ENCODE data around the gene LMOD2.

Gene LMOD2

DNA sequence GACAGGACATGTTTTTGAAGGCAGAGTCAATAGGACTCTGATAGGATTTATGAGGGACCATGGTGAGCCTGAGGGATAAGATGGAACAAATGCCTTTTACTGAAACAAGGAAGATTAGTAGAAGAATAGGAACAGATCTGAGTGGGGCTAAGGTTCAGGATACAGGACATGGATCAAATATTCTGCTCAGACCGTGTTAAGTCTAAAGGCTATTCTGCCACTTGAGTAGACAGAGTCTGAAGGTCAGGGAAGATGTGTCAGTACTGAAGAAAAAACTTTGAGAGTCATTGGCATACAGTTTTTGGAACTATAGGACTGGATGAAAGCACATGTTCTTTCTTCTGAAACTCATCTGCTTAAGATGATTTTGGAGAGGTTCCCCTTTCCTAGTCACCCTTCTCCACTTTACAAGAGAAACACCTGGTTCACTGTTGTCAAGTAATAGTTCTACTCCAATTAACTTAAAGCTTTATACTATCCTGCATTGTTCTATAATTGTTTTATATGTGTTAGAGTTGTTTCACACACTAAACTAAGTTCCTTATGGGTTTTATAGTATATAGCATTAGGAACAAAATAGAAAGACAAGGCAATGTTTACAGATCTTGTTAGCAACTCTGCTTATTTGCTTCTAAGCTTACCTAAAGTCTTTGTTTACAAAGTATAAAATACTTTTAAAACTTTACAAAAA, 49.7 kb downstream of the LMOD2 start:
- DNase-seq (ENCODE audit: low spot score): no peak
- TF ChIP-seq, protein P1, sequence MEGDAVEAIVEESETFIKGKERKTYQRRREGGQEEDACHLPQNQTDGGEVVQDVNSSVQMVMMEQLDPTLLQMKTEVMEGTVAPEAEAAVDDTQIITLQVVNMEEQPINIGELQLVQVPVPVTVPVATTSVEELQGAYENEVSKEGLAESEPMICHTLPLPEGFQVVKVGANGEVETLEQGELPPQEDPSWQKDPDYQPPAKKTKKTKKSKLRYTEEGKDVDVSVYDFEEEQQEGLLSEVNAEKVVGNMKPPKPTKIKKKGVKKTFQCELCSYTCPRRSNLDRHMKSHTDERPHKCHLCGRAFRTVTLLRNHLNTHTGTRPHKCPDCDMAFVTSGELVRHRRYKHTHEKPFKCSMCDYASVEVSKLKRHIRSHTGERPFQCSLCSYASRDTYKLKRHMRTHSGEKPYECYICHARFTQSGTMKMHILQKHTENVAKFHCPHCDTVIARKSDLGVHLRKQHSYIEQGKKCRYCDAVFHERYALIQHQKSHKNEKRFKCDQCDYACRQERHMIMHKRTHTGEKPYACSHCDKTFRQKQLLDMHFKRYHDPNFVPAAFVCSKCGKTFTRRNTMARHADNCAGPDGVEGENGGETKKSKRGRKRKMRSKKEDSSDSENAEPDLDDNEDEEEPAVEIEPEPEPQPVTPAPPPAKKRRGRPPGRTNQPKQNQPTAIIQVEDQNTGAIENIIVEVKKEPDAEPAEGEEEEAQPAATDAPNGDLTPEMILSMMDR (IDR thresholded peaks at IDR 0.05; ENCODE audit: extremely low read depth, missing control alignments): no peak

DNA sequence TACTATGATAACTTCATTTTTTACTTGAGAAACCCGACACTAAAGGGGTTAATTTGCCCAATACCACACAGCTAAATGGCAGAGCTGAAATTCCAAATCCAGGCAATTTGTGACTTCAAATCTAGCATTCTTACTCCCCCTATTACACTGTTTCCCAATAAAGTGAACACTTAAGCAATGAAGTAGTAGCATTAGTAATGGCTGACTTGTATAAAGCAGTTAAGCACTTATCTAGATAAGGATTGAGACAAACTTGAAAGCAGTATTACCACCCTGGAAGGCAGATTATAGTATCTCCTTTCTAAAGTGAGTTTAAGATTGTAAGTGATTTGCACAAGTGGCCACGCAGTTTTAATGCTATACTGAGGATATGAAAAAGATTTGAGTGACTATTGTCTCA, 53.9 kb downstream of the LMOD2 start:
- no peak for DNase-seq (ENCODE audit: low spot score)
- TF ChIP-seq, protein P1 (IDR thresholded peaks at IDR 0.05; ENCODE audit: extremely low read depth, missing control alignments): no peak

DNA sequence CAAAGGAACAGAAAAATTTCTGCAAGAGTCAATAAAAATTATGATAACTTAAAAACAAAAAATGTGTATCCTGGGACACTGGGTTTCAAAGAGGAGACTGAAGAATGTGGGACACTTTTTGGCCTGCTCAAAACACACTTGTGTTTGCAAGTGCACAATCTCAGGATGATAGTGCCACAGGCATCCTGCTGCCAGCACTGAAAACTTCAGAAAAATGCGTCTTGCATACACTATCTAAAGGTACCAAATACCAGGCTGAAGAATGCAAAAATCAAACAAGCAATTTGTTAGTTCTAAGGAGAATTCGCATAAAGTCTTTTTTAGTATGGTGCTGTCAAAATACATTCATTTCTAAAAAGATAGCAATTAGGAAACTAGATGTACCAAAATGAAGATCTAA, 55.0 kb downstream of the LMOD2 start:
- no peak for DNase-seq (ENCODE audit: low spot score)
- TF ChIP-seq, protein P1 (IDR thresholded peaks at IDR 0.05; ENCODE audit: extremely low read depth, missing control alignments): no peak

DNA sequence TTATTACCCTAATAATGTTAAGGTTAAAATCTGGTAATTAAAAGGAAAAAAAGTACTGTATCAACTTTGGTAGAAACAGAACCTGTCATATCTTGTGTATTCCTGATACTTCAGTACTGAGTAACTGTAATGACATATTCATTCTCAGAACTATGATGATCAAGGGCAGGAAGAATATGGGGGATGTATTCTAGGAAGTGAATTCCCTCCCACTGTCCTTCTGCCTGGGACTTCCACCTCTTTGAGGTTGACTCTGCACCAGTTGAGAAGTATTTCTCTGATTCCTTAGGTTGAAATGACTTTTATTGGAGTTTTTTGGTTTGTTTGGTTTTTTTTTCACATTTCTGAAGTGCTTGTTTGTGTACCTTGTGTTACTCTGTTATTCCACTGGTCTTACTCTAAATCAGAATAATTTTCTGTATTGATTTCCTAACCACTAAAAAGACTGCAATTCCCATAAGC, 56.2 kb downstream of the LMOD2 start:
- DNase-seq (ENCODE audit: low spot score): no peak
- TF ChIP-seq, protein P1 (IDR thresholded peaks at IDR 0.05; ENCODE audit: extremely low read depth, missing control alignments): no peak

DNA sequence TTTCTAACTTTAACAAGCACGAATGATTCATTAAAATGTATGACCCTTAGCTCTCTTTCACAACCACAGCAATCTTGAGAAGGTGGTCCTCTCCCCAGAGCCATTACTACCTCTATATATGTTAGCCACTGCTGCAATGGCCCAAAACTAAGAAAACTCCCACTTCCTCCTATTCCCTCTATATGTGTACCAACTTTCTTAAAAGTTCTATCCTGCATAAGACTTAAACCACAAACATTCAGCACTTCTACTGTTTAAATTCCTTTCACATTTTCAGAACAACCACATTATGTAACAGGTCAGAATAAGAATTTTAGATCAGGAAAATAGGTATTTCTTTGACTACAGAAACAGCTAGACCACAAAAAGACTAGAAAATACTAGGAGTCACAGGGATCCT, 57.0 kb downstream of the LMOD2 start:
- TF ChIP-seq, protein P1 (IDR thresholded peaks at IDR 0.05; ENCODE audit: extremely low read depth, missing control alignments): no peak
- DNase-seq (ENCODE audit: low spot score): no peak
